Stimulated activated naive CD8-positive, alpha-beta T cell treated with anti-CD3 and anti-CD28 coated beads, Interleukin-15, Interleukin-2, amounts not matched to agents 100 ng/mL and 50 ng/mL, for 24 hours (primary cell): ENCODE results near the gene TREH.
"Not testable (repeated sequence)": the region's sequence is repeated elsewhere in the genome, so short reads cannot be mapped to it uniquely, and the experiment has no call there.

ENCODE experiments used
- H3K27ac Mint-ChIP-seq: one replicate; pipeline ENCODE4 v1.8.0; 2021; ENCODE audit warnings: mild to moderate bottlenecking, mixed read lengths
- H3K27me3 Mint-ChIP-seq: one replicate; pipeline ENCODE4 v1.8.0; 2021; ENCODE audit warnings: mixed read lengths
- H3K36me3 Mint-ChIP-seq: one replicate; pipeline ENCODE4 v1.8.0; 2021; ENCODE audit warnings: low read depth, mixed read lengths
- H3K4me1 Mint-ChIP-seq: one replicate; pipeline ENCODE4 v1.8.0; 2021; ENCODE audit warnings: low read depth, mixed read lengths
- H3K4me3 Mint-ChIP-seq: one replicate; pipeline ENCODE4 v1.8.0; 2021; ENCODE audit warnings: mild to moderate bottlenecking, mixed read lengths
- H3K9me3 Mint-ChIP-seq: one replicate; pipeline ENCODE4 v1.8.0; 2021; ENCODE audit warnings: mixed read lengths

Gene TREH

DNA sequence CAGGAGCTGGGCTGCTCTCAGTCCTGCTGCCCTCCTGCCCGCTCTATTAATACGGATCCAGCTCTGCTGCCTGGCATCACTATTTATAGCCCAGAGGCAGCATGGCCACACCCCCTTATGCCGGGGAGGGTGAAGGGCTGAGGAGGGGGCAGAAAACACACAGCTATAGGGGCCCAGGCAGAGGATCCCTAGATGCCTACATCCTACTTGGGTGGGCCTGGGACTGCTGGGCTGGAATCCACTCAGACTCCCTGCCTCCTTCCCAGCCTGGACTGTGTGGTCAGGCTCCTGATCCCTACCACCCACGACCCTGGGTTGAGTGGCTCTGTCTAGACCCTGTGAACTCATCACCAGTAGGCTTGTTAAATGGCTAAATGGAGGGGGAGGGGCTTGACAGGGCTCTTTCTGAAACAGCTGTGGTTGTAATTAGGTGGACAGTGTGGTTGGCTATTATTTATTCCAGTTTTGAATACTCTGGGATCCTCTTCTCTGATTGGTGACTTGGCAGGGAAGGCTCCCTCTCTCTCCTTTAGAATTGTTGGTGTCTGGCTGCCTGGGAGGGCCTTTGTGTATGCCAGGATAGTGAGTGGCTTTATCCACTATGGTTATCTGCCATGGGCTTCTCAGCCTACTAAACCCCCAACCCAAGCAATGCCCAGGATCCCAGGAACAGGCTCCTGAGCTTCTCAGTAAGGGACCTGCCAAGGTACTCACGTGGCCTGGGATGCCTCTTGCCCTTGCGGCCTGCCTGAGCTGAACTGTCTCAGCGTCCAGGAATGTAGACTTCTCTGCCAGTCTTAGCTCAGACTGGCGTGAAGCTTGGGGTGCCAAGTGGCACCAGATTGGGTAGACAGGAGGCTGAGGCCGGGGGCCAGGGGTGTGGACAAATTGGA lies 56.8 kb downstream of the TREH start:
- no peak overlapping the region for H3K27ac Mint-ChIP-seq
- no peaks in the 10 kb centered on the region for H3K9me3 Mint-ChIP-seq
- H3K4me3 Mint-ChIP-seq: no peak overlapping the region
- H3K4me1 Mint-ChIP-seq: peaks cover 17% of the 10 kb centered on the region
- H3K36me3 Mint-ChIP-seq: no peaks in the 10 kb centered on the region
- H3K27me3 Mint-ChIP-seq: peaks cover 16% of the 10 kb centered on the region

DNA sequence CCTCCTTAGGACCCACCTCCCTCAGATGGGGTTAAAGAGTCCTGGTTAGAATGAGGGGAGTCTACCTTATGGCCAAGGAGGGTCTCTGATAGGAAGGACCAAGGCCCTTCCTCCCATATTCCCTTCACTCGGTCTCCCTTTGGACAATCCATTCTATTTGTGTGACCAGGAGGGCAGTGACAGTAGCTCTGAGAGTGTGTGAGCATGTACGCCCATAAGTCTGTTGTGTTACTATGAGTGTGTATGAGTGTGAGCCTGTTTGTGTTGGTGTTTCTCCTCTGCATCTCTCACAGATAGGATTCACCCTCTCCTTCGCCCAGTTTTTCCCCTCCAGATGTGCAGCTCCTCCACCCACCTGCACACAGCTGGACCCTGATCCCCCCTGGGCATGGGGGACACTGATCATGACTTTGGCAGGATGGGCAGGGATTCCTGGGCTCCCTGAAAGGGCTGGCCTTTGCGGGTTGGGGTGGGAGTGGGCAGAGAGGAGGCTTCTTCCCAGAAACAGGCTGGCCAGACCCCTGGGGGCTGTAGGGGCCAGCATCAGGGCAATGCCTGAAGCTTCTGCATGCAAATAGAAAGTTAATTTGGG lies 57.6 kb downstream of the TREH start:
- H3K36me3 Mint-ChIP-seq: no peaks in the 10 kb centered on the region
- H3K9me3 Mint-ChIP-seq: no peaks in the 10 kb centered on the region
- peak overlapping the region; percentile 37 for H3K4me3 Mint-ChIP-seq
- H3K4me1 Mint-ChIP-seq: peaks cover 17% of the 10 kb centered on the region
- H3K27me3 Mint-ChIP-seq: peaks cover 16% of the 10 kb centered on the region
- no peak overlapping the region for H3K27ac Mint-ChIP-seq

DNA sequence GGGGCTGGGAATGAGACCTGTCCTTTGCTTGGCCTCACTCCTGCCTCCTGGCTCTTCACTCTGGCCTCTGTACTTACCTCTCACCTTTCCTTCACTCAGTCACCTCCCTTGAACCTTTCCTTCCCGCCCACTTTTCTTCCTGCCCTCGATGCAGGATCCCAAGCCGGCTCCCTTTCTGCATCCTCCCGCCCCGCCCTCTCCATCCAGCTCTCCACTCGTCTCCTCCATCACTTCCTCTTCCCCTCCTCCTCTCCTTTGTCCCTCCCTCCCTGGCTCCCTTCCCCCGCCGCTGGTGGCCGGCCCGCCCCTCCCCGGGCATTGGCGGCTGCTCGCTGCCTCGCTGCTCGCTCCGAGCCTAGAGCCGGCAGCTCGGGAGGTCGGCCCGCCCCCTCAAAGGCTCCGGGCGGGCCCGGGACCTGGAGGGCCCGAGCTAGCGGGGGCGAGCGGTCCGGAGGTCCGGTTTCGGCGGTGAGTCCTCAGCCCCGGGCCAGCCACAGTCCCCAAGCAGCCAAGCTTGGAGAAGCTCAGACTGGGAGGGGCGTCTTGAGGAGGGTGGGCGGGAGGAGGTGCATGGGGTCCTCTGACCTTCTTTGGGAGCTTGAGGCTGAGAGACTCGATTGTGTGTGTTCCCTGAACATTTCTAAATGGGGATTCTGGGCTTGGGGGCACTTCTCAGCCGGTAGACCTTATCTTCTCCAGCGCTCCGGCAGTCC lies 58.2 kb downstream of the TREH start:
- Mint-ChIP-seq H3K9me3 (no peaks in the 10 kb centered on the region), H3K27ac (peak overlapping the region; percentile 31), H3K4me1 (peaks cover 17% of the 10 kb centered on the region), H3K4me3 (peak overlapping the region; percentile 66), H3K27me3 (peaks cover 16% of the 10 kb centered on the region), H3K36me3 (no peaks in the 10 kb centered on the region)

DNA sequence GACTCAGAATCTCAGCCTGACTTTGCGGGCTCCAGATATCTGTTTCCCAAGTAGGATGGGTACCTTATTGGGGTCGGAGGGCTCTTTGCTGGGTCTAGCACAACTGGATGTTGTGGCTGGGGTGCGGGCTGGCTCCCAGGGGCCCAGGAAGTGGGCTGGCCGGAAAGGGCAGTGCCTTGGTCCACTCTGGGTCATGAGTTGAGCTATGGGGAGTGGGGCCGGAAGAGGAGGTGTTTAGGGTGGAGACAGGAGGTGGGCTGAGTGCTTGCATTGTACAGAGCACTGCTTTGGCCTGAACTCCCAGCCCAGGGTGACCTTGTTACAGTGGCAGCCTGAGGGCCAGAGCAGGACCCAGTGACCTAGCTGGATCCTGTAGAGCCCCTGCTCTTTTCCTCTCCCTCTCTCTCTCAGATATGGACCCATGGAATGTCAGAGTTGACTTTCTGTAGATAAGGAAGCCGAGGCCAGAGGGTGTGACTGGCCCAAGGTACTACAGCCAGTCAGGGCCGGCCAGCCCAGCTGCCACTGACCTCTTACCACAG lies 58.9 kb downstream of the TREH start:
- H3K4me3 Mint-ChIP-seq: peak overlapping the region; percentile 66
- peaks cover 17% of the 10 kb centered on the region for H3K4me1 Mint-ChIP-seq
- H3K9me3 Mint-ChIP-seq: no peaks in the 10 kb centered on the region
- H3K27ac Mint-ChIP-seq: peak overlapping the region; percentile 31
- H3K27me3 Mint-ChIP-seq: peaks cover 16% of the 10 kb centered on the region
- no peaks in the 10 kb centered on the region for H3K36me3 Mint-ChIP-seq

- Mint-ChIP-seq H3K4me3 (no peak overlapping the region), H3K36me3 (no peaks in the 10 kb centered on the region), H3K9me3 (no peaks in the 10 kb centered on the region), H3K27me3 (peaks cover 16% of the 10 kb centered on the region), H3K4me1 (peaks cover 17% of the 10 kb centered on the region), H3K27ac (peak overlapping the region; percentile 5)
Measured at GRCh38 chr11:118619444-118620197, 59.8 kb downstream of the TREH start.

DNA sequence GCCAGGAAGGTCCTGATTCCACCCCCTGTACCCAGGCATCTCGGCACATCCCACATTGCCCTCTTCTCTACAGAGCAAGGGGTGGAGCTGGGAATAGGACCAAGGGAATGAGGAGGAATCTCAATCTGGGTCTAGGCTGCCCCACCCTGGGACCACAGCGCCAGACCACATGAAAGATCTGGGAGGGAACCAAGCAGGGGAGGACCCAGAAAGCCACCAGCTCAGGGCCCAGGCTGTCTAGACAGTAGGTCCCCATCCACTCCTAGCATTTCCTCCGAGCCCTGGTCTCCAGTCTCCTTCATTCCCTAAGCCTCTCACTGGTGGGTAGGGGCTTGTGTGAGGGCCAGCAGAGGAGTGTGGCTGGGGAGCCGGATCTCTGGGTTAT lies 60.5 kb downstream of the TREH start:
- Mint-ChIP-seq H3K9me3 (no peaks in the 10 kb centered on the region), H3K4me1 (peaks cover 17% of the 10 kb centered on the region), H3K4me3 (no peak overlapping the region), H3K27ac (no peak overlapping the region), H3K27me3 (peaks cover 16% of the 10 kb centered on the region), H3K36me3 (no peaks in the 10 kb centered on the region)

DNA sequence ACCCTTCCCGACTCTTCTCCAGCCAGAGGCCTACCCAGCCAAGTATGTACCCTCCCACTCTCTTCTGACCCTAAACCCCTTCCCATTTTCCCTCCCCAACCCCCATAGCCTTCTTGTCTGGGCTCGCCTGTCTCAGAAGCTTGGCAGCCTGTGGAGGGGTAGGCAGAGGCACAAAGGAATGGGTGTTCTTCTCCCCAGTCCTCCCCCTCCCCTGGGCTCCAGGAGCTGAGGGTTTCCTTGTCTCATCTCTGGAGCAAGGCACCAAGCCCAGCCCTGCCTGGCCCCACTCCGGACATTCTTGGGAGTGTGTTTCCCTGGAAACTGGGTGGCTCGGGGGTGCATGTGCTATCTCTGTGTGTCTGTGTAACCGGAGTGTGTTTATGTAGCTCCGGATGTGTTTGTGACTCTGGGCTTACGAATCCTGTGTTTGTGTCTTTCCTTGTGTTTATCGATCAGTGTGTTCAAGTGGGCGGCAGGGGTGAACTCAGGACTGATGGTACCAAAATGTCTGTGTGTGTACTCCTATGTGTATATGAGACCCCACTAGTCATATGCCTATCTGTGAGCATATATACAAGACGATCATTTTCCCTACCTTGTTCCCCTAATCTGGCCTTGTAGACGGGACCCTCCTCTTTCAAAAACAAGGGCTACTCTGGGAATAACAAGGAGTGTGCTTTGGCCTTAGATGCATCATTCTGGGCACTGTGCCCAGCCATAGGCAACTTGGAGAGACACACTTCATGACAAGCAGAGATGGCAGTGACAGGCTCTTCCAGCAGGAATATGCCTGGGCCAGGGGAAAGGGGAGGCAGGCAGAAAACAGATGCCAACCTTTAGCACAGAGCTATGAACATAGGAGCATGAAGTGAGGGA lies 61.1 kb downstream of the TREH start:
- peaks cover 19% of the 10 kb centered on the region for H3K27me3 Mint-ChIP-seq
- H3K9me3 Mint-ChIP-seq: no peaks in the 10 kb centered on the region
- H3K4me1 Mint-ChIP-seq: peaks cover 17% of the 10 kb centered on the region
- H3K27ac Mint-ChIP-seq: no peak overlapping the region
- H3K4me3 Mint-ChIP-seq: no peak overlapping the region
- H3K36me3 Mint-ChIP-seq: no peaks in the 10 kb centered on the region

DNA sequence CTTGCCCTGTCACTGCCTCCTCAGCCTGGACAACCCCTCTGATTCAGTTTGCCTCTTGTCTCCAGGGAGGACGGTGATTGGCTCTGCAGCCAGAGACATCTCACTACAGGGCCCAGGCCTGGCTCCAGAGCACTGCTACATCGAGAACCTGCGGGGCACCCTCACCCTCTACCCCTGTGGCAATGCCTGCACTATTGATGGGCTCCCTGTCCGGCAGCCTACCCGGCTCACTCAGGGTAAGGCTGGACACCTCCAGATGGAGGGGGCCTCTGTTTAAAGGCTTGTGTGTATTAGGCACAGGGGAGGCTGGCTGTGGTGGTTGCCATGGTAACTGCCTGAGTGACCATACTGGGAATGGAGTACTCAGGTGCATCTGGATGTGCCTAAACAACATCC lies 63.5 kb downstream of the TREH start:
- Mint-ChIP-seq H3K36me3 (no peaks in the 10 kb centered on the region), H3K9me3 (no peaks in the 10 kb centered on the region), H3K4me3 (no peak overlapping the region), H3K4me1 (peaks cover 16% of the 10 kb centered on the region), H3K27ac (no peak overlapping the region), H3K27me3 (peaks cover 14% of the 10 kb centered on the region)

- Mint-ChIP-seq H3K4me1 (peaks cover 10% of the 10 kb centered on the region), H3K27me3 (peaks cover 11% of the 10 kb centered on the region), H3K36me3 (no peaks in the 10 kb centered on the region), H3K27ac (no peak overlapping the region), H3K4me3 (no peak overlapping the region), H3K9me3 (no peaks in the 10 kb centered on the region)
Measured at GRCh38 chr11:118615282-118615975, 64.0 kb downstream of the TREH start.

DNA sequence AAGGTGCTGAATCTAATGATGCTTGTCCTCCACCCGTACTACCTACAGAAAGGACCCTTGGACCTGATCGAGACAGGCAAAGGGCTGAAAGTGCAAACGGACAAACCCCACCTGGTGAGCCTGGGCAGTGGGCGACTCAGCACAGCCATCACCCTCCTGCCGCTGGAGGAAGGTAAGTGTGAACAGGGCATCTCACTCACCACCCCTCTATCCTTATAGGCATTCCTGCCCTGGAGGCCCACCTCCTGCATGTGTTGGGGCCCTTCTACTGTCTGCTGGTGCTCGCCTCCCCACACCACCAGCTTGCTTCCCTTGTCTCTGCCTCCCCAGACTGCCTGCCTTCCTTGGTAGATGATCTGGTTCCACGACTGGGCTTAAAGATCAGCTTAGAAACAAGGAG lies 64.9 kb downstream of the TREH start:
- H3K27ac Mint-ChIP-seq: no peak overlapping the region
- no peaks in the 10 kb centered on the region for H3K36me3 Mint-ChIP-seq
- H3K9me3 Mint-ChIP-seq: no peaks in the 10 kb centered on the region
- peaks cover 7% of the 10 kb centered on the region for H3K27me3 Mint-ChIP-seq
- H3K4me3 Mint-ChIP-seq: no peak overlapping the region
- H3K4me1 Mint-ChIP-seq: peaks cover 12% of the 10 kb centered on the region

DNA sequence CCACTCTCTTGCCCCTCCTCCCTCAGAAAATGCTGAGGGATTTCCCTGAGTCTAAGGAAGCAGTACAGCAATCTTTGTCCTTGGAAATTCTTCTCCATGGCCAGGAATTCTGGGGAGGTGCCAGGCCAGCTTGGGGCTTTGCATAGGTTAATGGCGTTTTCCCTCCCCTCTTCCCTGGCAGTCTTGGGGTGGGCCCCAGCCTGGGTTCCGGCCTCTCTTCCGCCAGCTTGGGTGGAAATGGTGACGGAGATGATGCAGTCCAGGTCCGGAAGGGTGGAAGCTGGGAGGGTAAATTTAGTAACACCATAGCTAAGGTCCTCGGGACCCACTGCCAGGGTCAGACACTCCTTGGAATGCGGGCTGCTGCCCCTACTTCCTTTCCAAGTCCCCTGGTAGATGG lies 67.1 kb downstream of the TREH start:
- no peaks in the 10 kb centered on the region for H3K9me3 Mint-ChIP-seq
- peaks cover 16% of the 10 kb centered on the region for H3K27me3 Mint-ChIP-seq
- no peak overlapping the region for H3K4me3 Mint-ChIP-seq
- H3K4me1 Mint-ChIP-seq: peaks cover 22% of the 10 kb centered on the region
- H3K27ac Mint-ChIP-seq: no peak overlapping the region
- no peaks in the 10 kb centered on the region for H3K36me3 Mint-ChIP-seq

GRCh38 chr11:118611433-118611795 lies 68.0 kb downstream of the TREH start:
- peaks cover 16% of the 10 kb centered on the region for H3K27me3 Mint-ChIP-seq
- not testable (repeated sequence) for H3K27ac Mint-ChIP-seq

DNA sequence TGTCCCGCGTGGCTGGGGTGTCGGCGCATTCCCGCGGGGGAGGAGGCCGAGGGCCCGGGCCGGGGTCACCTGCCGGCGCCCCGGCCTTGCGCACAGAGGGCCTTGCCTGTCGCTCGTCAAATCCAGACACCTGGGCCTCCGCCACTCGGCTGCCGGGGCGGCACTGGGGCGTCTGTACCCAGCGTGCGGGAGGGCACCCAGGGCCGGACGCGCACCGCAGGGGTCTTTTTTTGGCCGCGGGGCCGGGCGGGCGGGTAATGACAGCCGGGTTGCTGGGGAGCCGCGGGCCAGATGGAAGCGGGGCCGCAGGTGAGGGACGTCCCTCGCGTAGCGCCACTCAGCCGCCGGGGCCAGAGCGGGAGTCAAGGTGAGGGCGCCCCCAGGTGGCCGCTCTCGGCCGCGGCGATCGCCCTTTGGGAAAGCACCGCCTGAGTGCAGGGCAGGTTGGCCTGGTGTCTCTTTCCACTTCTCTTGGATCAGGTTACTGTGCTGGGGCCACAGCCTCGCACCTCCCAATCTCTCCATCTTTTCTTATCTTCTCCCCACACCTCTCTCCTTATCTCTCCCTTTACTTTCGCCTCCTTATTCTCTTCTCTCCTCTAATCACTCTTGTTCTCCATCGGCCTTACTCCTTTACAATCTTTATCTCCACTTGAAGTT lies 68.5 kb downstream of the TREH start:
- Mint-ChIP-seq H3K27me3 (peaks cover 16% of the 10 kb centered on the region), H3K4me3 (peak overlapping the region; percentile 52), H3K27ac (no peak overlapping the region), H3K4me1 (peaks cover 22% of the 10 kb centered on the region), H3K9me3 (no peaks in the 10 kb centered on the region), H3K36me3 (no peaks in the 10 kb centered on the region)

More at GRCh38 chr11:118611433-118611795, 68.0 kb downstream of the TREH start:
- H3K9me3 Mint-ChIP-seq, H3K36me3 Mint-ChIP-seq: not testable (repeated sequence)
- peaks cover 22% of the 10 kb centered on the region for H3K4me1 Mint-ChIP-seq
- H3K4me3 Mint-ChIP-seq: peak overlapping the region; percentile 52
